HepG2 (cell line): ENCODE results near the gene RAP1A. TPM values are rescaled to one million over a fixed set of nuclear protein-coding genes. Genes with fewer than 3 reads are reported as not detected.

Experiments
- ATAC-seq: fragments of 200-7000 bp; cut with Tn5 transposase; 3 replicates; pipeline ENCODE4 v1.9.1; 2020; ENCODE audit warnings: mild to moderate bottlenecking, moderate library complexity
- BruUV-seq: library from RNA; stranded (reverse); fragments of 400-500 nt; replicated peaks from 2 replicates; lab custom pipeline; 2021; lab: Mats Ljungman, UMichigan
- CTCF ChIA-PET: fragments of 300-600 bp; formaldehyde crosslinking; extraction: SDS; loops from one replicate; lab custom pipeline; 2021; ENCODE audit warnings: low total read pairs, inconsistent platforms, low intra/inter-chr PET ratio; lab: Yijun Ruan, JAX
- POLR2A ChIA-PET: fragments of 350-600 bp; sonication (Branson Sonifier 250); formaldehyde crosslinking; loops from one replicate; lab custom pipeline; 2020; ENCODE audit warnings: antibody characterized with exemption, inconsistent platforms; lab: Yijun Ruan, JAX
- DNase-seq: peaks from one replicate; pipeline ENCODE4 v3.0.0-alpha.2; 2015; ENCODE audit warnings: low spot score
- FAIRE-seq: peaks from 3 replicates; lab custom pipeline; 2011; peaks lifted over from hg19 to GRCh38; lab: Jason Lieb, UNC
- H2AFZ ChIP-seq: one replicate; pipeline ENCODE4 v1.6.1; 2011; ENCODE audit warnings: low read length, inconsistent platforms
- H3K27ac ChIP-seq: fragments of 300-600 bp; 3 replicates; pipeline ENCODE4 v1.8.0; 2011; ENCODE audit warnings: mixed run types, mild to moderate bottlenecking, mixed read lengths, low read length, inconsistent platforms; ENCODE audit not compliant: insufficient read depth; ENCODE audit errors: extremely low read length
- H3K27me3 ChIP-seq, 2 experiments: fragments of 200-600 bp in 1 of 2; 2 replicates in 1 of 2; 3 replicates in 1 of 2; pipeline versions ENCODE4 v1.6.0 to v1.8.0; 2011; ENCODE audit warnings: low read length in 2 of 2, mild to moderate bottlenecking in 2 of 2, moderate library complexity in 2 of 2, inconsistent platforms in 1 of 2; ENCODE audit not compliant: insufficient read depth in 2 of 2, control insufficient read depth in 1 of 2
- H3K36me3 ChIP-seq, 2 experiments: fragments of 200-600 bp in 1 of 2; replicated peaks in 1 of 2; 2 replicates in 1 of 2; 3 replicates in 1 of 2; pipeline versions ENCODE4 v1.5.1 to v1.8.0; 2011; ENCODE audit warnings: low read length in 2 of 2, inconsistent platforms in 1 of 2; ENCODE audit not compliant: insufficient read depth in 2 of 2, control insufficient read depth in 1 of 2
- H3K4me1 ChIP-seq: 2 replicates; pipeline ENCODE4 v1.5.1; 2012; ENCODE audit warnings: low read length, inconsistent platforms; ENCODE audit not compliant: insufficient read depth
- H3K4me2 ChIP-seq: 2 replicates; pipeline ENCODE4 v1.6.0; 2011; ENCODE audit warnings: low read depth, low read length, inconsistent platforms
- H3K4me3 ChIP-seq, 3 experiments: fragments of 200-600 bp in 1 of 3; sonication (generic), shearing (Covaris generic) in 1 of 3; replicated peaks in 1 of 3; 2 replicates each; pipeline ENCODE4 v1.5.1; 2011 to 2016; ENCODE audit warnings: low read length in 3 of 3, inconsistent platforms in 2 of 3, low read depth in 2 of 3, mild to moderate bottlenecking in 2 of 3, control low read depth in 1 of 3, mixed read lengths in 1 of 3; ENCODE audit not compliant: insufficient read depth in 1 of 3
- H3K79me2 ChIP-seq: one replicate; pipeline ENCODE4 v1.6.1; 2011; ENCODE audit warnings: low read length, inconsistent platforms; ENCODE audit not compliant: insufficient read depth
- H3K9ac ChIP-seq: 2 replicates; pipeline ENCODE4 v1.6.0; 2011; ENCODE audit warnings: mild to moderate bottlenecking, low read depth, low read length, inconsistent platforms; ENCODE audit not compliant: insufficient read depth
- H3K9me3 ChIP-seq: 2 replicates; pipeline ENCODE4 v1.5.1; 2012; ENCODE audit warnings: mild to moderate bottlenecking, low read length
- H4K20me1 ChIP-seq: 2 replicates; pipeline ENCODE4 v1.6.0; 2011; ENCODE audit warnings: inconsistent platforms, mild to moderate bottlenecking, low read length, moderate library complexity; ENCODE audit not compliant: insufficient read depth
- DNMT1 ChIP-seq: sonication (generic); formaldehyde crosslinking; IDR thresholded peaks from 2 replicates; pipeline ENCODE4 v1.5.1; 2020; ENCODE audit warnings: mild to moderate bottlenecking, missing genetic modification reagents
- MLXIP ChIP-seq: sonication (generic); formaldehyde crosslinking; IDR thresholded peaks from 2 replicates; pipeline ENCODE4 v1.9.0; 2021; ENCODE audit warnings: missing genetic modification reagents, borderline replicate concordance
- REXO4 ChIP-seq: sonication (generic); formaldehyde crosslinking; IDR thresholded peaks from 2 replicates; pipeline ENCODE4 v1.8.0; 2022; ENCODE audit warnings: missing genetic modification reagents, mild to moderate bottlenecking, borderline replicate concordance
- RFX1 ChIP-seq: fragments of 450-650 bp; IDR thresholded peaks from 2 replicates; pipeline ENCODE4 v1.6.1; 2017
- SRSF1 ChIP-seq: fragments of 200-400 bp; formaldehyde crosslinking; optimal IDR thresholded peaks from 2 replicates; pipeline ENCODE3; 2017; ENCODE audit warnings: mild to moderate bottlenecking, low read depth, low read length, moderate library complexity
- TEAD3 ChIP-seq: optimal IDR thresholded peaks from 2 replicates; pipeline ENCODE3; 2016; ENCODE audit warnings: borderline replicate concordance
- ZNF746 ChIP-seq: sonication (generic); formaldehyde crosslinking; IDR thresholded peaks from 2 replicates; pipeline ENCODE4 v1.8.0; 2022; ENCODE audit warnings: mild to moderate bottlenecking, missing genetic modification reagents
- ZNF790 ChIP-seq: sonication (generic); formaldehyde crosslinking; IDR thresholded peaks from 2 replicates; pipeline ENCODE4 v1.8.0; 2022; ENCODE audit warnings: missing genetic modification reagents, mild to moderate bottlenecking, borderline replicate concordance
- WGBS: methylation state at CpG from one replicate; pipeline ENCODE4 v1.1.6; 2017; ENCODE audit warnings: low lambda C conversion rate; 5-methylcytosine and 5-hydroxymethylcytosine counted together
- in situ Hi-C: cut with HindIII; loops from 2 replicates; pipeline ENCODE4 v1.10.0; 2017; ENCODE audit warnings: low pct_unique_long_range_greater_than_20kb; ENCODE audit not compliant: extremely low pct_ligation_motif_present
- intact Hi-C: fragments of 100-400 bp; cut with micrococcal nuclease; formaldehyde crosslinking; loops from one replicate; pipeline ENCODE4 v1.10.0; 2022; ENCODE audit not compliant: unreplicated experiment
- polyA plus RNA-seq, 8 experiments: library from polyadenylated mRNA; depleted of rRNA in 3 of 8; stranded (reverse) in 7 of 8; unstranded in 1 of 8; fragments of >200 nt; fragmentation: Illumina TruSeq in 4 of 8; extraction: Trizol in 4 of 8; gene quantifications; 2 replicates each; pipeline versions ENCODE4 v1.2.1 to v1.2.3, GENCODE V29; 2011 to 2016; ENCODE audit warnings: low read depth in 4 of 8, missing spikeins in 1 of 8, mixed read lengths in 1 of 8; ENCODE audit not compliant: insufficient read depth in 1 of 8
- total RNA-seq, 5 experiments: library from RNA; depleted of rRNA; stranded (reverse); fragments of >200 nt; fragmentation: Illumina TruSeq; extraction: Trizol; gene quantifications; 2 replicates each; pipeline ENCODE4 v1.2.3, GENCODE V29; 2016; ENCODE audit warnings: low read depth in 1 of 5

RAP1A gene
- total and polyA plus RNA-seq, 2 of the 13 experiments (the other 11 are each of a cell fraction or from before 2014, with no cell fraction given) = 19.0 to 20.7 TPM

DNA sequence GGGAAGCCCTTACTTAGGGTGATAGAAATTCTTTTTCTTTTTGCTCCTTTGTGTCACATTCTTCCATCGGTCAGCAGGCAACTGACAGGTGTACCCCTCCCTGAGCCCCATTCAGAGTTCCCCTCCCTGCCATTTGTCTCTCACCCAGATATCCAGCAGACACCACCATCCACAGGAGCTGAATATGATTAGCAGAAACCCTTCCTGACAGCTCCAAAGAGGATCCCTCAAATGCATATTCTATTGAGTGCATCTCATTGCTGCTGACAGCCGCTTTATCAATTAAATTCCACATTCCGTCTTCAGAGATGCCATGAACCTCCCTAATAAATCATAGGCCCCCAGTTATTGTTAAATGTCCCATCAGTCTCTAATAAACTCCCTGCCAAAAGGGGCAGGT is 130.0 kb downstream of the RAP1A start:
- DNase-seq = no peak
- H3K4me3 ChIP-seq = no peak overlapping the region
- TF ChIP-seq TEAD3 (CRISPR knock-in tag) = no peak
- no peak for TF ChIP-seq RFX1
- TF ChIP-seq DNMT1 = no peak
- TF ChIP-seq REXO4 (CRISPR knock-in tag) = no peak
- no peak for TF ChIP-seq ZNF790
- no peak for TF ChIP-seq MLXIP (CRISPR knock-in tag)
- no peak for TF ChIP-seq SRSF1
- no peak for TF ChIP-seq ZNF746 (CRISPR knock-in tag)
- TF ChIP-seq, all 625 proteins: peak for 0
- no peak overlapping the region for H3K9ac ChIP-seq
- ATAC-seq = no peak
- H2AFZ ChIP-seq = no peak overlapping the region
- H3K36me3 ChIP-seq = no peaks in the 10 kb centered on the region
- POLR2A ChIA-PET = no interaction called here
- no peak overlapping the region for H3K27ac ChIP-seq
- H3K4me1 ChIP-seq = peaks cover 29% of the 10 kb centered on the region
- intact Hi-C loops = no loop called here
- H4K20me1 ChIP-seq = no peaks in the 10 kb centered on the region; the same call in 1 of the 2 replicates
- in situ Hi-C loops = no loop called here
- CTCF ChIA-PET = no interaction called here
- no peak for FAIRE-seq
- no TSS peak for BruUV-seq
- H3K4me2 ChIP-seq = no peak overlapping the region
- H3K79me2 ChIP-seq = no peaks in the 10 kb centered on the region
- H3K27me3 ChIP-seq = no peaks in the 10 kb centered on the region
- 61% methylated on average over 3 of the region's 3 CpGs for WGBS
- no peaks in the 10 kb centered on the region for H3K9me3 ChIP-seq
